HG02642 (cell line): ENCODE results near the gene PLRG1.

ENCODE experiments used
- ATAC-seq: cut with Tn5 transposase; IDR thresholded peaks from one replicate; pipeline ENCODE4 v1.9.1; 2021; ENCODE audit warnings: mild to moderate bottlenecking; ENCODE audit not compliant: unreplicated experiment, poor library complexity

Gene PLRG1

DNA sequence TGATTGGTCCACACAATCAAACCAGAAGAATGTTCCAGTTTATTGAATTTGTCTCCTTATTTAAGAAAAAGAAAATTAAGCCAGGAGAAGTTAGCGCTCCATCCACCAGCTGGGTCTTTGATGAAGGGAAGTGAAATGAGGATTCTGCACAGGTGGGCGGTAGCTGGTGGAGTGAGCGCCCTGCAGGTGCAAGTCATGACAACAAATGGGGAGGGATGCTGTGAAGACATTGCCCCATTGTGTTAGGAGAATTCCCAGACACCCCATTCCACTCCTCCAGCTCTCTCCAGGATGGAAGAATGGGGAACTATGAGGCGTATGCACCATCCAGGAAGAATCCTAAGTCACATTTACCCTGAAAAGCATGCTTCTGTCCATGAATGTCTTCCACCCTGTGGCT, 22.9 kb downstream of the PLRG1 start:
- no peak for ATAC-seq

DNA sequence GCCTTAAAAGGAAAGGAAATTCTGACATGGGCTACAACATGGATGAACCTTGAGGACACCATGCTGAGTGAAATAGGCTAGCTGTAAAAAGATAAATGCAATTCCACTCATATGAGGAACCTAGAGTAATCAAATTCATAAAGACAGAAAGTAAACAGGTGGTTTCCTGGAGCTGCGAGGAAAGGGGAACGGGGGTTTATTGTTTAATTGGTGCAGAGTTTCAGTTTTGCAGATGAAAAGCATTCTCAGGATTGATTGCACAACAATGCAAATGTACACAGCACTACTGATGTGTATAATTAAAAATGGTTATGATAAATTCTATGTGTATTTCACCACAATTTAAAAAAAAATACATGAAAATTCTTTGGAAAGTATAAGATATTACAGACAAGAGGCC, 24.0 kb downstream of the PLRG1 start:
- no peak for ATAC-seq

DNA sequence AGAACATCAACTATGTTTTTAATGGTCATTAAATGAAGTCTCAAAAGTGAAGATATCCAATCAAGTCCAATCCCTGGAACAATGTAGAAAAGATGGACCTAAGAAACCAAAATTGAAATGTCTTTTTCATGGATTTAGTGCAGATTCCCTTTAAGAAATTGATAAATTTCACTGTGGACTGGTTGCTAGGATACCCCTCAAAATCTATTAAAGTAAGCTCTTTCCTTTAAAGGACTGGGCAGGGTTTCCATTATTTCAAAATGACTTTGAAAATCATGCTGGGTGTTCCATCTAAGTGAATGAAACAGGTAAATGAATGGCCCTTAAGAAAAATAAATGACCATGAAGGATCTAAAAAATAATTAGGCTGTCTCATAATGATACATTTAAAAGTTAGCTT, 28.6 kb downstream of the PLRG1 start:
- no peak for ATAC-seq

DNA sequence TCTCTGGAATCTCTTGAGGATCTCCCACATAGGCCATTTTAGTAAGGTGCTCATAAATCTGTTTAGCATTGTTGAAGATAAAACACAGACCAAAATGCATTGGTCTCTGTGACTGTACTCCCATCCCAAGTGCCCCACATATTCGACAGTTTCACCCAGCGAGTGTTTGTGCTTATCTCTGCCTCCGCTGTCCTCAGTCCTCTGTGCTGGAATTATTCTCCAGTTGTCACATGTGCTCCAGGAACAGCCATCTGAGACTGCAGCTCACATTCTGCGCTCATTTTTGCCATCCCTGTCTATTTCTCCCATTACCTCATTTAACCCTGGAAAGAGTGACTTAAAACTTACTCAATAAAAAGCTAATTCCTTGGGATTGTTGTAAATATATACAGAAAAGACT, 31.0 kb downstream of the PLRG1 start:
- ATAC-seq: no peak

DNA sequence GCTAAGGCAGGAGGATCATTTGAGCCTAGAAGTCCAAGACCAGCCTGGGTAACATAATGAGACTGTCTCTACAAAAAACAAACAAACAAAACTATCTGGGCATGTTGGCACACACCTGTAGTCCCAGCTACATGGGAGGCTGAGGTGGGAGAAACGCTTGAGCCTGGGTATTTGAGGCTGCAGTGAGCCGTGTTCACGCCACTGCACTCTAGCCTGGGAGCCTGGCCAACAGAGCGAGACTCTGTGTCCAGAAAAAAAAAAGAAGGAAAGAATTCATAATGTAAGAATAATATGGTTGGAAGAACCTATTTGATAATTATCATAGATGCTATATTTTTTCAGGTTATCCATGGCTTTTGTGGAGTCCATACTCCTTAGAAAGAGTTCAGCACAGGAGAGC, 32.6 kb downstream of the PLRG1 start:
- no peak for ATAC-seq

DNA sequence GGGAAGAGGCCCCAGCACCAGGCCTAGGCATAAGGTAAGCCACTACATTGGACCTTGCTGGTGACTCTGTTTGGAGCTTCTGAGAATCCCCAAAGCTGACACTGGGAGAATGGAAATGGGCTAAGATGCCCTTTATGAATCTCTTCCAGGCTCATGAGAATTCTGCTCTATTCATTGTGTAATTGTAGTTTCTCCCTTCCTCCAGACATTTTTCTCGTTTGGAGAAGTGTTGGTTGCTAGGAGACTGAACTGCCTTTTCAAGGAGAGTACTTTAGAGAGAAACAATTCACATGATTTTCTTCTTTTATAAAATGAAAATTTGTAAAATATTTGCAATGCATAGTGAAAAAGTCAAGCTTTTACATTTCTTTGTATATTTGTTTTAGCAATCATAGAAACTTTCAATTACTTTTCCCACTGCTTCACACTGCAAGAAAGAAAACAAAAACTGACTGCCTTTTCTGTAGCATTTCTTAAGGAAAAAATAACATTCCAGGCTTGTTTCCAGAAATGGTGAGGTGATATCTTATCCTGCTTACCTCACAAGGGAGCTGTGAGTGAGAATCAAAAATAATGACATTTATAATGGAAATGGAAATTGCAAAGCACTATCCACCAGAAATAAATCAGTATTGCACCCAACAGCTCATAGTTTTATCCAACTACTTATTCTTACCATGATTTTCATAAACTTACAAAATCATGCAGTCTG, 33.7 kb downstream of the PLRG1 start:
- ATAC-seq: no peak

DNA sequence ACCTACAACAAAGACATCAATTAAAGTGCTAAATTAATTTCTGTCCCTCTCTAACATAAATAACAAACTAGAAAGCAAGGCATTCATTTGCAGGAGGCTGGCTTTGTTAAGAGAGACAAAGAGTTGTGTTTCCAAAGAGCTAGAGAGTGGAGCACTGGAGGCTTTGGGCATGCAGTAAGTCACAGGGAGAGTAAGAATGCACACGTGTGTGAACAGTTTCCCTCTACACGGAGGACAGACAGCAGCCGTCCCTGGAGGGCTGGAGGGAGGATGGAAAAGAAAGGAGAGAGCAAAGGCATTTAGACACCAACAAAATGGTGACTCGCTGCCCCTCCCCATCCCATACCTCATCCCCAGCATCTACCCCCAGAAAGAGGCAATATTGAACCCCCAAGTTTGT, 38.2 kb downstream of the PLRG1 start:
- no peak for ATAC-seq

DNA sequence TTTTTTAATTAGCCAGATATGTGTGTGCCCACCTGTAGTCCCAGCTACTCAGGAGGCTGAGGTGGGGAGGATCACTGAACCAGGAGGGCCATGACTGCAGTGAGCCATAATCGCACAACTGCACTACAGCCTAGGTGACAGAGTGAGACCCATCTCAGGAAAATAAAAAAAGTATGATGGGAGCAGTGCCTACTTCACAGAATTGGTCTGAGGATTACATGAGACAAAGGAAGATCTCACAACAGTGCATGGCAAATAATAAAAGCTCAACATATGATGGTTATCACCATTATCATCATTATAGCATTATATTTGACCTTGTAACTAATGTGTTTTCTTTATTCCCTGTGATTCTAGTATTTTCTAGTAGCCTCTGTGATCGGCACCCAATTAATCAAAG, 38.7 kb downstream of the PLRG1 start:
- ATAC-seq: no peak

DNA sequence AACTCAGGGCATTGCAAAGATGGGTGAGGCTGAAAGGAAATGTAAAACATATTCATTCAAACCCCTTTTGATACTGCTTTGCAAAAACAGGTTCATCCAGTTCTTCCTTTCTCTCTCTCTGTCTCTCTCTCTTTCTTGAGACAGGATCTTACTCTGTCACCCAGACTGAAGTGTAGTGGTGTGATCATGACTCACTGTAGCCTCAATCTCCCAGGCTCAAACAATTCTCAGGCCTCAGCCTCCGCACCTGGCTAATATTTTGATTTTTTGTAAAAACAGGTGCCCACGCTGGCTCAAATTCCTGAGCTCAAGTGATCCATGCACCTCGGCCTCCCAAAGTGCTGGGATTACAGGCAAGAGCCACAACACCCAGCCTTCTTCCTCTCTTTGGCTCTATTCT, 43.0 kb downstream of the PLRG1 start:
- ATAC-seq: no peak

DNA sequence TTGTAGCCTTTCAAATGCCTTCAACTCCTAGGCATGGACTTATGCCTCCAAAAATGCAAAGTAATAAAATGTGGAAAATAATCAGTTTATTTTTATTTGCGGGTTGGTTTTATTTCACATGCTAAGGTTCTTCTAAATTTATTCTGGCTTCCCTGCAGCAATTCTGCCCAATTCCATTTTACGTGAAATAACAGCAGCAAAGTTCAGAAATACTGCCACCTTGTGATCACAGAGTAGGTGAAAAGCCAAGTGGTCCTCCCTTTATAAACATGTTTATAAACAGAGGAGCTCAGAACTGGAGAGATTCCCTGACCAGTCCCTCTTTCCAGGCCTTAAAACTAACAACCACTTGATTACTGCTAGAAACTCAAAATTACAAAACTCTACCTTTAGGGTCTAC, 43.9 kb downstream of the PLRG1 start:
- no peak for ATAC-seq

DNA sequence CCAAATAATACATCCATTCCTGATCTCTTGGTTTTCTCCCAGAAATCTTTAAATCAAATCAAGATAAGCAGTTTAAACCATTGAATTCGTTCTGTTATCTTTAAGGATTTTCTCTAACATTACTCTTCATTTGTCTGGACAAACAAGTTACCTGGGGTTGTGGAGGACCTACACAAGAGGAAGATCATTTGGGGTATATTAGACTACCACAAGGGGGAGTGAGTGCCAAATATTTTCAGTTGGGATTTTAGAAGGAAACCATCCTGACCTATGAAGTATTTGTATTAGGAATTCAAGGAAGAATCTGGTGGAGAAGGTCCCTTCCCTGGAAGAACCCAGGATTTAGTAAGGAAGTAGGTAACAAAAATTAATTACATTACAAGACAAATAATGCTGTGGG, 46.6 kb downstream of the PLRG1 start:
- ATAC-seq: no peak

DNA sequence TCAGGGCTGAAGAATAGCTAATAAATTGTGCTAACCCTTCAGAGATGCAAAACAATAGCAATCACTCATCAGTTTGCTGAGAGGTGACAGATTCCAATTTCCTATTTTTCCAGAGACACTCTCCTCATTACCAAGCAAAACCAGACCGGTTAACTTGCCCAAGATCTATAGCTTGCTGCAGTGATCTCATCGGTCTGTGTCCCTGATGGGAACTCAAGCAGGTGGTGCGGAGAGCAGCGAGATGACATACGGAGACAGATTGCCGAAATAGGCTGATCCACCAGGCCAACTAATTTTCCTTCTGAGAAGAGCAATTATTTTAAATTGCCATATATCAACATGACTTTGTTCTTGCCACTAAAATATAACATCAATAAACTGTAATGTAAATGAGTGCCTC, 48.1 kb downstream of the PLRG1 start:
- no peak for ATAC-seq

DNA sequence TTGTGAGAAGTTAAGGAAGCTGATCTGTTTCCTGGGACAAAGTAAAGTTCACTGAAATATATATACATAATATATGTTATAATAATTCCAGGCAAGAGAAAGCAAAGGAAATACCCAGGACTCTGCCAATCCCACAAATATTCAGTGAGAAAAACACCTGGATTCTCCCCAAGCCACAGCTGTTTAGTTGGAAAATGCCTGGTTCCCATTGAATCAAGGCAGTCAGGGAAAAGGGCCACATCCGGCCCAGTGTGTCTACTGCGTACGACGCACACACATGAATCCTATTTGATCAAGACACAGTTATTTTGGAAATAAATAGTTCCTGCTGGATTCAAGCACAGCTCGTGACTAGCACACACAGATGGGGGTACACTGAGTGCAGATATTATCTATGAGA, 52.3 kb downstream of the PLRG1 start:
- no peak for ATAC-seq

DNA sequence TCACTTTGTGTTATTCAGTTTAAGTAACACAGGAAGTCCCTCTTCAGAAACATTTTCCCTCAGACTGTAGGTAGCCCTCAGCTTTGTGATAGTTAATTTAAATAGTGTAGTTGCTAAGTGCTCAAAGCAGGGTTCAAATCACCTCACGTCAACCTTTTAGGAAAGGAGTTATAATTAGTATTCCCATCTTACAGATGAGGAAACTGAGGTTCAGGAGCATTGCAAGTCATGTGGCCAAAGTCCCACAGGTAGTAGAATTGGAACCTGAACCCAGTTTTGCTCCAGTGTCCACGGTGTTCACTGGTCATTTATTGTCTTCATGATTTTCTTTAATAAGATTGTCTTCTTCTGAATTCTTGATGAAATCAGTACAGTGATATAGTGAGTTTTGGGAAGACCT, 54.3 kb downstream of the PLRG1 start:
- no peak for ATAC-seq

DNA sequence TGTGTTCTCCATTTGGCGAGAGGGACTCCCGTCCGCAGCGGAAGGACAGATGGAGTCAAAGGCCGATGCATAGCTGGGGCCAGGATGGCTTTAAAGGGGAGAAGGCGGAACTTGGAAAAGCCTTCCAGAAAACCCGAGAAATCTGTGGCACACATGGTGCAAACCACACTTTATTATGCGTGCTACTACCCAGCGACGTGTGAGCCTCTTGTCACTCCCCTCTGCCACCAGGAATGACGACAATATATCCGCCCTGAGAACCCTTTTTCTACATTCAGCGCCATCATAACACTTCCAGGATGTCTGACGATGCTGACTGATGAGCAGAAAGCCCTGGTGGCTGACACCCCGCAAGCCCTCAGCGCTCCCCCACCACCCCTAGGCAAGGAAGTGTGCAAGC, 57.9 kb downstream of the PLRG1 start:
- no peak for ATAC-seq

DNA sequence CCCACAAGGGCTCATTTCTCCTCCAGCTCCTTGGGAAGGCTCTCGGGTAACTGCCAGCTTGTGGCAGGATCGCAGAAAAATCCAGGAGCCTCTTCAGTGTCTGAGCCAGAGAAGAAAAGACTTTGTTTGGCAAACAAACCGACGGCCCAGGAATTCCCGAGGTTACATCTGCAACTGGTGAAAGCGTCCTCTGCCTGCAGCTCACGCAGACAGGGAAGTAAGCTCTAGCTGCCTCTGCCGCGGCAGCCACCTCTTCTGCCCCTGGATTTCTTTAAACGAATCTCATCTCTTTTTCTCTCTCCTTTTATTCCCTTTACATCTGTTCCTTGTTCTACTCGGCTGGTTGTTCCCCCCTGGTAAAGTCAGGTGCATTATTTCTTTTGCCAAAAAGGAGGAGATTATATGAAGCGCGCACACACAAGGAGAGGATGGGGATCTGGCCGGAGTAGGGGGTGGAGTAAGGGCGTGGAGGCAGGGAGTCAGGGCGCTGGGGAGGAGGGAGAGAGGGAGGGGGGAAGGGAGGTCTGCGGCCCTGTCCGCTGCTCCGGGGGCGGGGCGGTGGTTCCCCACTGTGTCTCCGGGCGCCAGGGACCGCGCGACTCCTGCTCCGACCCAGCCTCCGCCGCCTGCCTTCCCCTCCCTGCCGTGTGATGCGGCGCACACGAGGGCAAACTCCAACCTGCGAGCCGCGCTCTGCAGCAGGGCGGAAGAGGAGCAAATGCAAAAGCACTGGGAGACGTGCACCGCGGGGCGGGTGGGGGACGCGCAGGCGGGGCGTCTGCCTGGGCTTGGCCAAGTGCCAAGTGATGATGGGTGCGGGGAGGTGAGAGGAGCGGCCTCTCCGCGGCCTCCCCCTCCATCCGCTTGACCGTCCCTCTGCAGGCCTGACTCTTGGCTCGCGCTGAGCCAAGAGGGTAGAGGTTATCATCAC, 58.6 kb downstream of the PLRG1 start, which contains the start of gene DCHS2:
TSS of gene DCHS2 (minus strand) at position 459 of the 931 bp plus-strand sequence. CDS start at position 15, 444 bp downstream.
- peak; percentile 50 for ATAC-seq

DNA sequence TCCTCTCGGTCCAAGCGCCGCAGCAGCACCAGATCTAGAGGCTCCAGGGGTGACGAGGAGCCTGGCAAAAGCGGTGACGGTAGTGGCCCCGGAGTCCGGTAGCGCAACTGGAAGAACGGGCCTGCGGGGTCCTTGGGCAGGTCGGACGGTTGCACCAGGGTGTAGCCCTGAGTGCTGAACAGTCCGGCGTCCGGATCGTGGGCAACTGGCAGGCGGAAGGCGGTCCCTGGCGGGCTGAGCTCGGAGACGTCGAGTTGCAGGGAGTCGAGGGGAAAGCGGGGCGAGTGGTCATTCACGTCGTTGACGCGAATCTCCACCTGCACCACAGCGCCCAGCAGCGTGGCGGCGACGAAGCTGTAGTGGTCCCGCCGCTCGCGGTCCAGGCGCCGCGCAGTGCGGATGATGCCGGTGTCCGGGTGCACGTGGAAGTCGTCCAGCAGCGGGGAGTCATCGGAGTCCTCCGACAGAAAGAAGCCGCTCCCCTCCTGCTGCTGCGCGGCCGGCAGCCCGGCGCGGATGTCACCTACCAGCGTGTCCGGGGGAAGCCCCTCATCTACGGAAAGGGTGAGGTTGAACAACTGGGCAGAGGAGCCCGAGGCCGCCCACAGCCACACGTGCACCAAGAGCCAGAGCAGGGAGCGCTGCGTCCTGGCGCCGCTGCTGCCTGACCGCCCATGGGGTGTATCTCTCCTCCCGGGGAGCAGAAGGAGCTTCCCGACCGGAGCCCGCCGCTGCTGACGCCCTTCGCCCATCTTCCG, 59.4 kb downstream of the PLRG1 start:
- peak; percentile 67 for ATAC-seq

DNA sequence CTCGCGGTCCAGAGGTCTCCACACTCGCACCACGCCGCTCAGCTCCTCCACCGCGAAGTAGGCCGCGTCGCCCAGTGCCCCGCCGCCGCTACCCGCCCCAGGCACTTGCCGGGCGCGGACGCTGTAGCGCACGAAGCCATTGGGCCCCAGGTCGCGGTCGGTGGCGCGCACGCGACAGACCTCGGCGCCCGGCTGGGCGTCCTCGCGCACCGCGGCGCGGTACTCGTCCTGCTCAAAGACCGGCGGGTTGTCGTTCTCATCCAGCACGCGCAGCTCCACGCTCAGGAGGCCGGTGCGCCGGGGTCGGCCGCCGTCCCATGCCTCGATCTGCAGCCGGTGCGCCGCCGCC, 60.0 kb downstream of the PLRG1 start:
- ATAC-seq: no peak

DNA sequence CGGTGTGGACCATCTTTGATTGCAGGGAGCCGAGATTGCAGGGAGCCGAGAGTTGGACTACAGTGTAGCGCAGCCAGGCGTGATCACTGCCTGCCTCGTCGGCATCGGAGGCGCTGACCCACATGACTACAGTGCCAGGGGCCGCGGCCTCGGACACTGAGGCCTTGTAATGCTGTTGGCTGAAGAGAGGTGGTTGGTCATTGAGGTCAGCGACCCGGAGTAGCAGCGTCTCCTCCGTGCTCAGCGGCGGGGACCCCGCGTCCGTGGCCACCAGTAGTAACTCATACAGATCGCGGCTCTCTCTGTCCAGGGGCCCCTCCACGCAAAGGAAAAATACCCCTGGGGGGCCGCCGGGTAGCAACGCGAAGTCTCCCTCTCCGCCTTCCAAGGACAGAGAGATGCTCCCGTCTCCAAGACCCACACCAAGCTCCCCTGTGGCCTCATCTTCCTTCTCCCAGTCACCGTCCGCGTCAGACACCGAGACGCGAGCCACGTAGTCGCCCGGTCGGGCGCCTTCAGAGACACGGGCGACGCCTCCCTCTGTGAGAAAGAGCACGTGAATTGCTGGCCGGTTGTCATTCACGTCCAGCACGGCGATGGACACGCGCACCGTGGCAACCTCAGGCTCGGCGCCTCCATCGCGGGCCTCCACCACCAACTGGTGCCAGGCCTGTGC, 60.5 kb downstream of the PLRG1 start:
- ATAC-seq: no peak

DNA sequence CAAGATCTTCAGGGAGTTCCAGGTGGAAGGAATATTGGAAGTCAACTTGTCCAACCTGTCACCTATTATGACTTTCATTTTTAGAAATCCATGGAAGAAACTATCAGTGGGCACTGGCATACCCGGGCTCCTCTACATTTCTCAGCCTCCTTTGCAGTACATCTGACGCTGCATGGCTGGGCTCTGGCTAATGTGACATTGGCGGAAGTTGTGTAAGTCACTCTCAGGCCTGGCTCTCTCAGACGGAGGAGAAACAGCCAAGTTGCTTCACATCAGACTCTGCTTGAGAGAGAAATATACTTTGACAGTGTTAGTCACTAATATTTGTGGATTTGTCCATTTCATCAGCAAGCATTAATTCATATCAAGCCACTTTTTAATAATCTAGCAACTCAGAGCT, 63.1 kb downstream of the PLRG1 start:
- ATAC-seq: no peak
